WTC11 (cell line): ENCODE results near the gene B4GALNT1.

Source experiments
- ATF6 ChIP-seq: sonication (generic); formaldehyde crosslinking; IDR thresholded peaks from 2 replicates; pipeline ENCODE4 v1.8.1; 2023; ENCODE audit warnings: mild to moderate bottlenecking, missing genetic modification reagents
- CBFB ChIP-seq: sonication (generic); formaldehyde crosslinking; IDR thresholded peaks from 2 replicates; pipeline ENCODE4 v1.8.1; 2022; ENCODE audit warnings: mild to moderate bottlenecking, low read depth, missing genetic modification reagents
- CTCF ChIP-seq: fragments of 200-600 bp; IDR thresholded peaks from 2 replicates; pipeline ENCODE4 v1.8.0; 2022; ENCODE audit warnings: antibody characterized with exemption
- NFE2L1 ChIP-seq: sonication (generic); formaldehyde crosslinking; IDR thresholded peaks from 2 replicates; pipeline ENCODE4 v1.8.1; 2023; ENCODE audit warnings: missing genetic modification reagents
- NR3C1 ChIP-seq: sonication (generic); formaldehyde crosslinking; conservative IDR thresholded peaks from 2 replicates; pipeline ENCODE4 v1.8.1; 2023; ENCODE audit warnings: low read depth, mild to moderate bottlenecking, missing genetic modification reagents
- ZNF121 ChIP-seq: sonication (generic); formaldehyde crosslinking; IDR thresholded peaks from 2 replicates; pipeline ENCODE4 v1.8.0; 2023; ENCODE audit warnings: missing genetic modification reagents

- TF ChIP-seq CBFB (CRISPR knock-in tag): no peak
- no peak for TF ChIP-seq CTCF
- TF ChIP-seq NR3C1: no peak
- TF ChIP-seq ATF6 (CRISPR knock-in tag): no peak
- no peak for TF ChIP-seq ZNF121
- TF ChIP-seq NFE2L1 (CRISPR knock-in tag): no peak
Observed at GRCh38 chr12:57641699-57642442, 8.9 kb upstream of the B4GALNT1 start.
